SU-DHL-6 (cell line): ENCODE data around the gene EXOC4.

Experiments used
- H2AFZ ChIP-seq: fragments of 200-600 bp; sonication (generic); 2 replicates; pipeline ENCODE4 v1.6.1; 2014; ENCODE audit warnings: low read depth, mild to moderate bottlenecking, moderate library complexity, mixed read lengths, antibody characterized with exemption, low read length; ENCODE audit not compliant: severe bottlenecking
- H3F3A ChIP-seq: fragments of 200-600 bp; shearing (Covaris generic); 2 replicates; pipeline ENCODE4 v1.6.0; 2016; ENCODE audit warnings: antibody characterized with exemption, mild to moderate bottlenecking; ENCODE audit not compliant: insufficient read depth
- H3K27ac ChIP-seq: fragments of 200-600 bp; sonication (generic); 2 replicates; pipeline ENCODE4 v1.5.1; 2016; ENCODE audit warnings: low read depth, mild to moderate bottlenecking, low read length, moderate library complexity, mixed read lengths
- H3K27me3 ChIP-seq: fragments of 200-600 bp; sonication (generic), shearing (Covaris generic); 2 replicates; pipeline ENCODE4 v1.6.0; 2014; ENCODE audit warnings: mild to moderate bottlenecking, low read length
- H3K36me3 ChIP-seq: fragments of 200-600 bp; sonication (generic); 2 replicates; pipeline ENCODE4 v1.6.1; 2014; ENCODE audit warnings: mild to moderate bottlenecking, low read length, mixed read lengths
- H3K4me2 ChIP-seq: fragments of 300-600, 200-600 bp; shearing (Covaris generic), sonication (generic); 2 replicates; pipeline ENCODE4 v1.6.0; 2014; ENCODE audit warnings: low read length, low read depth, mild to moderate bottlenecking; ENCODE audit not compliant: poor library complexity, severe bottlenecking
- H3K4me3 ChIP-seq: fragments of 200-600 bp; sonication (generic); 2 replicates; pipeline ENCODE4 v1.5.1; 2014; ENCODE audit warnings: antibody characterized with exemption, low read length, mild to moderate bottlenecking, mixed read lengths; ENCODE audit not compliant: insufficient read depth, poor library complexity, severe bottlenecking
- H3K79me2 ChIP-seq: fragments of 200-600 bp; sonication (generic); 2 replicates; pipeline ENCODE4 v1.6.1; 2014; ENCODE audit warnings: mild to moderate bottlenecking, low read length, moderate library complexity; ENCODE audit not compliant: insufficient read depth
- H3K9ac ChIP-seq: fragments of 200-600 bp; sonication (generic); 2 replicates; pipeline ENCODE4 v1.7.0; 2014; ENCODE audit warnings: mild to moderate bottlenecking, low read length
- H3K9me2 ChIP-seq: fragments of 200-600 bp; sonication (generic); replicated peaks from 2 replicates; pipeline ENCODE4 v1.6.1; 2014; ENCODE audit warnings: low read length; ENCODE audit not compliant: insufficient read depth
- H3K9me3 ChIP-seq: fragments of 200-600 bp; sonication (generic); 2 replicates; pipeline ENCODE4 v1.6.1; 2014; ENCODE audit warnings: low read length, mixed read lengths; ENCODE audit not compliant: insufficient read depth
- H4K20me1 ChIP-seq: fragments of 200-600 bp; sonication (generic); 2 replicates; pipeline ENCODE4 v1.6.1; 2014; ENCODE audit warnings: low read depth, mild to moderate bottlenecking, antibody characterized with exemption, low read length, moderate library complexity, mixed read lengths
- EZH2phosphoT487 ChIP-seq: fragments of 200-600 bp; sonication (generic), shearing (Covaris generic); conservative IDR thresholded peaks from 2 replicates; pipeline ENCODE4 v1.6.1; 2018; ENCODE audit warnings: mild to moderate bottlenecking, antibody characterized with exemption, low read length, moderate library complexity, mixed read lengths
- TF ChIP-seq, protein P1 (sequence below): fragments of 200-600 bp; sonication (generic); IDR thresholded peaks from one replicate; pipeline ENCODE4 v1.5.1; 2017; ENCODE audit warnings: antibody characterized with exemption, mild to moderate bottlenecking, low read length, moderate library complexity; ENCODE audit not compliant: insufficient read depth, poor library complexity, severe bottlenecking

The EXOC4 gene

GRCh38 chr7:134069187-134069586 lies 816.3 kb downstream of the EXOC4 start:
- no peak overlapping the region for H3K4me3 ChIP-seq
- H3F3A ChIP-seq, result no peaks in the 10 kb centered on the region
- no peak overlapping the region for H3K9ac ChIP-seq
- no peaks in the 10 kb centered on the region for H3K79me2 ChIP-seq
- no peak overlapping the region for H2AFZ ChIP-seq
- H3K27ac ChIP-seq, result no peak overlapping the region
- no peaks in the 10 kb centered on the region for H3K9me2 ChIP-seq
- TF ChIP-seq, protein P1, sequence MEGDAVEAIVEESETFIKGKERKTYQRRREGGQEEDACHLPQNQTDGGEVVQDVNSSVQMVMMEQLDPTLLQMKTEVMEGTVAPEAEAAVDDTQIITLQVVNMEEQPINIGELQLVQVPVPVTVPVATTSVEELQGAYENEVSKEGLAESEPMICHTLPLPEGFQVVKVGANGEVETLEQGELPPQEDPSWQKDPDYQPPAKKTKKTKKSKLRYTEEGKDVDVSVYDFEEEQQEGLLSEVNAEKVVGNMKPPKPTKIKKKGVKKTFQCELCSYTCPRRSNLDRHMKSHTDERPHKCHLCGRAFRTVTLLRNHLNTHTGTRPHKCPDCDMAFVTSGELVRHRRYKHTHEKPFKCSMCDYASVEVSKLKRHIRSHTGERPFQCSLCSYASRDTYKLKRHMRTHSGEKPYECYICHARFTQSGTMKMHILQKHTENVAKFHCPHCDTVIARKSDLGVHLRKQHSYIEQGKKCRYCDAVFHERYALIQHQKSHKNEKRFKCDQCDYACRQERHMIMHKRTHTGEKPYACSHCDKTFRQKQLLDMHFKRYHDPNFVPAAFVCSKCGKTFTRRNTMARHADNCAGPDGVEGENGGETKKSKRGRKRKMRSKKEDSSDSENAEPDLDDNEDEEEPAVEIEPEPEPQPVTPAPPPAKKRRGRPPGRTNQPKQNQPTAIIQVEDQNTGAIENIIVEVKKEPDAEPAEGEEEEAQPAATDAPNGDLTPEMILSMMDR, result no peak
- no peak for TF ChIP-seq EZH2phosphoT487
- H3K4me2 ChIP-seq, result no peak overlapping the region
- no peaks in the 10 kb centered on the region for H3K36me3 ChIP-seq
- H3K9me3 ChIP-seq, result no peaks in the 10 kb centered on the region
- H3K27me3 ChIP-seq, result no peaks in the 10 kb centered on the region
- H4K20me1 ChIP-seq, result no peaks in the 10 kb centered on the region

- Histone ChIP-seq H3K79me2 (no peaks in the 10 kb centered on the region), H3K9ac (no peak overlapping the region), H3K27ac (no peak overlapping the region), H3K4me3 (no peak overlapping the region), H3F3A (no peaks in the 10 kb centered on the region), H3K9me2 (no peaks in the 10 kb centered on the region), H3K9me3 (no peaks in the 10 kb centered on the region), H3K36me3 (no peaks in the 10 kb centered on the region), H3K27me3 (no peaks in the 10 kb centered on the region), H3K4me2 (no peak overlapping the region), H4K20me1 (no peaks in the 10 kb centered on the region), H2AFZ (no peak overlapping the region)
- no peak for TF ChIP-seq EZH2phosphoT487
- TF ChIP-seq, protein P1, result no peak
These were observed 817.8 kb downstream of the EXOC4 start for GRCh38 chr7:134070673-134071072.

GRCh38 chr7:134071355-134072331 lies 818.8 kb downstream of the EXOC4 start:
- H3K9me3 ChIP-seq, result no peaks in the 10 kb centered on the region
- no peaks in the 10 kb centered on the region for H4K20me1 ChIP-seq
- H3K9me2 ChIP-seq, result no peaks in the 10 kb centered on the region
- no peak overlapping the region for H3K4me2 ChIP-seq
- H3K36me3 ChIP-seq, result no peaks in the 10 kb centered on the region
- no peak overlapping the region for H3K9ac ChIP-seq
- no peaks in the 10 kb centered on the region for H3K79me2 ChIP-seq
- no peaks in the 10 kb centered on the region for H3K27me3 ChIP-seq
- no peak overlapping the region for H2AFZ ChIP-seq
- no peak overlapping the region for H3K27ac ChIP-seq
- H3F3A ChIP-seq, result no peaks in the 10 kb centered on the region
- no peak overlapping the region for H3K4me3 ChIP-seq
- TF ChIP-seq, protein P1, result no peak
- TF ChIP-seq EZH2phosphoT487, result no peak
